Measurements from ENCODE around the gene SERPINB2. TPM values are rescaled to one million over a fixed set of nuclear protein-coding genes. Genes with fewer than 3 reads are reported as not detected.

SERPINB2 gene, protein sequence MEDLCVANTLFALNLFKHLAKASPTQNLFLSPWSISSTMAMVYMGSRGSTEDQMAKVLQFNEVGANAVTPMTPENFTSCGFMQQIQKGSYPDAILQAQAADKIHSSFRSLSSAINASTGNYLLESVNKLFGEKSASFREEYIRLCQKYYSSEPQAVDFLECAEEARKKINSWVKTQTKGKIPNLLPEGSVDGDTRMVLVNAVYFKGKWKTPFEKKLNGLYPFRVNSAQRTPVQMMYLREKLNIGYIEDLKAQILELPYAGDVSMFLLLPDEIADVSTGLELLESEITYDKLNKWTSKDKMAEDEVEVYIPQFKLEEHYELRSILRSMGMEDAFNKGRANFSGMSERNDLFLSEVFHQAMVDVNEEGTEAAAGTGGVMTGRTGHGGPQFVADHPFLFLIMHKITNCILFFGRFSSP
- total RNA-seq (not detected), polyA plus RNA-seq (not detected)

DNA sequence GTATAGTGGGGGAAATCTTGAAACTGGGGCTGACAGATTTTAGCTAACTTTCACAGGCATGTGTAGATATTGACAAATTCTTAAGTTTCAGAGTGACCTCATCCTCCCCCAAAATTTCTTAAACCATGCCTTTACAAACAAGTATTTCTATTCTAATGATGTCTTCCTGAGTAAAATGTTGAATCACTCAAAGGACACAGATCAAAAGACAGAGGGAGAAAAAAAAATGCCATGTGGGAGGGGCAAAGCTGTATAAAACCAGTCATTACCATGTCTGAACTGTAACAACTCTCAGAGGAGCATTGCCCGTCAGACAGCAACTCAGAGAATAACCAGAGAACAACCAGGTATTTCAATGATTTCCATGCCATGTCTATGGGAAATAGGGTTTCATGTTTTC, at the start of gene SERPINB2:
SERPINB2 (plus strand) TSS at position 282 of the 400 bp plus-strand sequence. CDS start 3,740 bp downstream, outside the sequence.
- DNase-seq, result no peak
- Mint-ChIP-seq H3K27ac (no peak within 1 kb of the TSS), H3K27me3 (peaks cover 22% of the 10 kb centered on the region), H3K4me3 (no peak within 1 kb of the TSS), H3K4me1 (no peaks in the 10 kb centered on the region), H3K36me3 (no peaks in the 10 kb centered on the region), H3K9me3 (no peaks in the 10 kb centered on the region)
- no peak for ATAC-seq (ENCODE audit: low read depth in 2 of 2)
- no peak within 1 kb of the TSS for H3K27ac ChIP-seq (ENCODE audit: insufficient read depth, low read length, poor library complexity, severe bottlenecking)
- H3K27me3 ChIP-seq (ENCODE audit: control insufficient read depth, insufficient read depth, low read length), result no peaks in the 10 kb centered on the region
- H3K9me3 ChIP-seq (ENCODE audit: control insufficient read depth in 2 of 2, low read length in 2 of 2), result no peaks in the 10 kb centered on the region
- no peaks in the 10 kb centered on the region for H3K36me3 ChIP-seq (ENCODE audit: control insufficient read depth, insufficient read depth, low read length)
- no peaks in the 10 kb centered on the region for H3K4me1 ChIP-seq (ENCODE audit: control insufficient read depth, insufficient read depth, low read length, poor library complexity, severe bottlenecking)
- H3K4me3 ChIP-seq (ENCODE audit: low read depth, low read length), result no peak within 1 kb of the TSS

GRCh38 chr18:63843008-63843407, 44.5 kb upstream of the SERPINB2 start:
- Histone ChIP-seq H3K4me3 (ENCODE audit: low read depth, low read length) (no peak overlapping the region), H3K36me3 (ENCODE audit: control insufficient read depth, insufficient read depth, low read length) (no peaks in the 10 kb centered on the region), H3K4me1 (ENCODE audit: control insufficient read depth, insufficient read depth, low read length, poor library complexity, severe bottlenecking) (no peaks in the 10 kb centered on the region), H3K9me3 (ENCODE audit: control insufficient read depth in 2 of 2, low read length in 2 of 2) (no peaks in the 10 kb centered on the region), H3K27ac (ENCODE audit: insufficient read depth, low read length, poor library complexity, severe bottlenecking) (no peak overlapping the region), H3K27me3 (ENCODE audit: control insufficient read depth, insufficient read depth, low read length) (peaks cover 7% of the 10 kb centered on the region)
- Mint-ChIP-seq H3K36me3 (no peaks in the 10 kb centered on the region), H3K27me3 (peaks cover 31% of the 10 kb centered on the region), H3K4me1 (no peaks in the 10 kb centered on the region), H3K9me3 (no peaks in the 10 kb centered on the region), H3K27ac (no peak overlapping the region), H3K4me3 (no peak overlapping the region)
- ATAC-seq (ENCODE audit: low read depth in 2 of 2) (no peak), DNase-seq (no peak)

DNA sequence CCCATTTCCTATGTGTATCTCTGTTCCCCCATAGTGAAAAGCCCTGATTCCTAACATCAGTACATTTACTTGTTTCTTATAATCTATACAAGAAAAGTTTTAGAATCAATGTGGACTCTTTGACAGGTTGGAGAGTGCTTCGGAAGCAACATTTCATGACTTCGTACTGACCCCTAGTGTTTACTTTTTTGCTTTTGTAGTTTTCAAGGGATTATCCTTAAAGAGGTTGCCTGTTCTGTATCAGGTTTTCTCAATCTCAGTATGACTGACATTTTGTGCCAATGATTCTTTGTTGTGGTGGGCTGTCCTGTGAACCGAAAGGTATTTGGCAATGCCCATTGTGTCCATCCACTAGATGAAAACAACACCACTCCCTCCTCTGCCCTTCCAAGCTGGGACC, 43.3 kb upstream of the SERPINB2 start:
- H3K27ac Mint-ChIP-seq, result no peak overlapping the region
- no peaks in the 10 kb centered on the region for H3K36me3 ChIP-seq (ENCODE audit: control insufficient read depth, insufficient read depth, low read length)
- no peaks in the 10 kb centered on the region for H3K4me1 Mint-ChIP-seq
- no peaks in the 10 kb centered on the region for H3K36me3 Mint-ChIP-seq
- DNase-seq, result peak in 1 of 3 donors; percentile 9
- ATAC-seq (ENCODE audit: low read depth in 2 of 2), result no peak
- no peaks in the 10 kb centered on the region for H3K4me1 ChIP-seq (ENCODE audit: control insufficient read depth, insufficient read depth, low read length, poor library complexity, severe bottlenecking)
- H3K4me3 ChIP-seq (ENCODE audit: low read depth, low read length), result no peak overlapping the region
- no peaks in the 10 kb centered on the region for H3K9me3 ChIP-seq (ENCODE audit: control insufficient read depth in 2 of 2, low read length in 2 of 2)
- peaks cover 27% of the 10 kb centered on the region for H3K27me3 Mint-ChIP-seq
- no peak overlapping the region for H3K27ac ChIP-seq (ENCODE audit: insufficient read depth, low read length, poor library complexity, severe bottlenecking)
- no peaks in the 10 kb centered on the region for H3K9me3 Mint-ChIP-seq
- H3K27me3 ChIP-seq (ENCODE audit: control insufficient read depth, insufficient read depth, low read length), result peaks cover 8% of the 10 kb centered on the region
- no peak overlapping the region for H3K4me3 Mint-ChIP-seq

DNA sequence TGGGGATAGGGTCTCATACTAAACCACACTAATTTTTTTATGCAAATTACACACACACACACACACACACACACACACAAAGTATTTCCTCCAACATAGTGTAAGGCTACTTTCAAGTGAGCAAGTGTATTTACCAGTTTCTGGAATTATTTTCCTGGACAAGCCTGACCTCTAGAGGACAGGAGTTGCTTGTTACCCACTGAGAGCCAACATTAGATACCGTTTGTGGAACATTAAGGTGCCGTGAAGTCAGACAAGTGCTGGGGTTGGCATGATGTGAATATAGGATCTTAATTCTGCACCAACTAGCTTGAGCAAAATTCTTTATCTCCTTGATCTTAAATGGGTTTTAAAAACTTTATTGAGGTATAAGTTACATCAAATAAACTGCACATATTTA, 39.3 kb upstream of the SERPINB2 start:
- Histone ChIP-seq H3K27me3 (ENCODE audit: control insufficient read depth, insufficient read depth, low read length) (peaks cover 8% of the 10 kb centered on the region), H3K36me3 (ENCODE audit: control insufficient read depth, insufficient read depth, low read length) (no peaks in the 10 kb centered on the region), H3K9me3 (ENCODE audit: control insufficient read depth in 2 of 2, low read length in 2 of 2) (no peaks in the 10 kb centered on the region), H3K4me3 (ENCODE audit: low read depth, low read length) (no peak overlapping the region), H3K27ac (ENCODE audit: insufficient read depth, low read length, poor library complexity, severe bottlenecking) (no peak overlapping the region), H3K4me1 (ENCODE audit: control insufficient read depth, insufficient read depth, low read length, poor library complexity, severe bottlenecking) (no peaks in the 10 kb centered on the region)
- H3K9me3 Mint-ChIP-seq, result no peaks in the 10 kb centered on the region
- no peak overlapping the region for H3K27ac Mint-ChIP-seq
- no peak overlapping the region for H3K4me3 Mint-ChIP-seq
- no peaks in the 10 kb centered on the region for H3K36me3 Mint-ChIP-seq
- H3K27me3 Mint-ChIP-seq, result peaks cover 32% of the 10 kb centered on the region
- no peaks in the 10 kb centered on the region for H3K4me1 Mint-ChIP-seq
- ATAC-seq (ENCODE audit: low read depth in 2 of 2) (no peak), DNase-seq (peak in 1 of 3 donors; percentile 32)

DNA sequence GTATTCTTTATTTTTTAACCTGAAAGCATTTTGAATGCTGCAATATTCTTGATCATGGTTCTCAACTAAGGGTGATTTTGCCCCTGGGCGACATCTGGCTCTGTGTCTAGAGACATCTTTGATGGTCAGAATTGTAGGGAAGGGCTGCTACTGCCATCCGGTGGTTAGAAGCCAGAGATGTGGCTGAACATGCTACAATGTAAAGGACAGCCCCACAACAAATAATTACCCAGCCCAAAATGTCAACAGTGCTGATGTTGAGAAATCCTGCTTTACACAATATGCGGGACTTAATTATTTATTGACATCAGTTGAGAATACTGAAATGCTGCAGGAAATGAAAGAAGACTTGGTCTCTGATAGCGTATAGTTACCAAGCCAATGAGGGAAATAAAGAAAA, 37.5 kb upstream of the SERPINB2 start:
- Mint-ChIP-seq H3K4me1 (no peaks in the 10 kb centered on the region), H3K27me3 (peaks cover 22% of the 10 kb centered on the region), H3K36me3 (no peaks in the 10 kb centered on the region), H3K27ac (no peak overlapping the region), H3K4me3 (no peak overlapping the region), H3K9me3 (peaks cover 0 to 2% (median 0%) of the 10 kb centered on the region in 7 donors)
- Histone ChIP-seq H3K27me3 (ENCODE audit: control insufficient read depth, insufficient read depth, low read length) (peaks cover 6% of the 10 kb centered on the region), H3K36me3 (ENCODE audit: control insufficient read depth, insufficient read depth, low read length) (no peaks in the 10 kb centered on the region), H3K4me1 (ENCODE audit: control insufficient read depth, insufficient read depth, low read length, poor library complexity, severe bottlenecking) (no peaks in the 10 kb centered on the region), H3K4me3 (ENCODE audit: low read depth, low read length) (no peak overlapping the region), H3K27ac (ENCODE audit: insufficient read depth, low read length, poor library complexity, severe bottlenecking) (no peak overlapping the region), H3K9me3 (ENCODE audit: control insufficient read depth in 2 of 2, low read length in 2 of 2) (no peaks in the 10 kb centered on the region)
- ATAC-seq (ENCODE audit: low read depth in 2 of 2), result no peak
- DNase-seq, result peak in 1 of 3 donors; percentile 6

- no peak for DNase-seq
- Mint-ChIP-seq H3K27ac (no peak overlapping the region), H3K4me1 (no peaks in the 10 kb centered on the region), H3K27me3 (peaks cover 18% of the 10 kb centered on the region), H3K4me3 (no peak overlapping the region), H3K9me3 (peaks cover 0 to 3% (median 0%) of the 10 kb centered on the region in 7 donors), H3K36me3 (no peaks in the 10 kb centered on the region)
- ATAC-seq (ENCODE audit: low read depth in 2 of 2), result no peak
- H3K4me1 ChIP-seq (ENCODE audit: control insufficient read depth, insufficient read depth, low read length, poor library complexity, severe bottlenecking), result no peaks in the 10 kb centered on the region
- no peak overlapping the region for H3K4me3 ChIP-seq (ENCODE audit: low read depth, low read length)
- H3K27me3 ChIP-seq (ENCODE audit: control insufficient read depth, insufficient read depth, low read length), result peaks cover 5% of the 10 kb centered on the region
- no peaks in the 10 kb centered on the region for H3K36me3 ChIP-seq (ENCODE audit: control insufficient read depth, insufficient read depth, low read length)
- no peaks in the 10 kb centered on the region for H3K9me3 ChIP-seq (ENCODE audit: control insufficient read depth in 2 of 2, low read length in 2 of 2)
- no peak overlapping the region for H3K27ac ChIP-seq (ENCODE audit: insufficient read depth, low read length, poor library complexity, severe bottlenecking)
Measured at GRCh38 chr18:63850636-63851035, 36.9 kb upstream of the SERPINB2 start.

DNA sequence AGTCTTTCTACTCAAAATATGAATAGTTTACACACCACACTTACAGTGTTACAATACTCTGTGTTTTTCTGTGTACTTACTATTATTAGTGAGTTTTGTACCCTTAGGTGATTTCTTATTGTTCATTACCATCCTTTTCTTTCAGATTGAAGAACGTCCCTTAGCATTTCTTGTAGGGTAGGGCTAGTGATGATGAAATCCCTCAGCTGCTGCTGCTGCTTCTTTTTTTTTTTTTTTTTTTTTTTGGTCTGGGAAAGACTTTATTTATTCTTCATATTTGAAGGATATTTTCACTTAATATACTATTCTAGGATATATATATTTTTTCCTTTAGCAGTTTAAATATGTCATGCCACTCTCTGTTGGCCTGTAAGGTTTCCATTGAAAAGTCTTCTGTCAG, 29.0 kb upstream of the SERPINB2 start:
- Mint-ChIP-seq H3K4me1 (no peaks in the 10 kb centered on the region), H3K4me3 (no peak overlapping the region), H3K27me3 (peaks cover 5% of the 10 kb centered on the region), H3K9me3 (peaks cover 0 to 5% (median 0%) of the 10 kb centered on the region in 7 donors), H3K36me3 (no peaks in the 10 kb centered on the region), H3K27ac (no peak overlapping the region)
- no peaks in the 10 kb centered on the region for H3K4me1 ChIP-seq (ENCODE audit: control insufficient read depth, insufficient read depth, low read length, poor library complexity, severe bottlenecking)
- no peak overlapping the region for H3K27ac ChIP-seq (ENCODE audit: insufficient read depth, low read length, poor library complexity, severe bottlenecking)
- H3K9me3 ChIP-seq (ENCODE audit: control insufficient read depth in 2 of 2, low read length in 2 of 2), result peaks cover 0 to 2% of the 10 kb centered on the region in 2 experiments
- DNase-seq (no peak), ATAC-seq (ENCODE audit: low read depth in 2 of 2) (no peak)
- no peaks in the 10 kb centered on the region for H3K36me3 ChIP-seq (ENCODE audit: control insufficient read depth, insufficient read depth, low read length)
- H3K4me3 ChIP-seq (ENCODE audit: low read depth, low read length), result no peak overlapping the region
- peaks cover 3% of the 10 kb centered on the region for H3K27me3 ChIP-seq (ENCODE audit: control insufficient read depth, insufficient read depth, low read length)
